Muscle of arm (tissue), 12 donors: ENCODE measurements around the gene ZNF527. TPM values are rescaled to one million over a fixed set of nuclear protein-coding genes. Genes with fewer than 3 reads are reported as not detected.

Experiments
- DNase-seq: peaks from one replicate; pipeline ENCODE4 v3.0.0-alpha.2; 2013
- polyA plus RNA-seq, 12 donors: library from polyadenylated mRNA; unstranded; fragments of 120-200 nt; gene quantifications; one replicate each; pipeline ENCODE4 v1.2.1, GENCODE V29; 2013; ENCODE audit not compliant: insufficient read length in 12 of 12

ZNF527 gene
- polyA plus RNA-seq, 12 donors, result 5.0 to 9.9 (median 7.0) TPM; not detected in 1

DNA sequence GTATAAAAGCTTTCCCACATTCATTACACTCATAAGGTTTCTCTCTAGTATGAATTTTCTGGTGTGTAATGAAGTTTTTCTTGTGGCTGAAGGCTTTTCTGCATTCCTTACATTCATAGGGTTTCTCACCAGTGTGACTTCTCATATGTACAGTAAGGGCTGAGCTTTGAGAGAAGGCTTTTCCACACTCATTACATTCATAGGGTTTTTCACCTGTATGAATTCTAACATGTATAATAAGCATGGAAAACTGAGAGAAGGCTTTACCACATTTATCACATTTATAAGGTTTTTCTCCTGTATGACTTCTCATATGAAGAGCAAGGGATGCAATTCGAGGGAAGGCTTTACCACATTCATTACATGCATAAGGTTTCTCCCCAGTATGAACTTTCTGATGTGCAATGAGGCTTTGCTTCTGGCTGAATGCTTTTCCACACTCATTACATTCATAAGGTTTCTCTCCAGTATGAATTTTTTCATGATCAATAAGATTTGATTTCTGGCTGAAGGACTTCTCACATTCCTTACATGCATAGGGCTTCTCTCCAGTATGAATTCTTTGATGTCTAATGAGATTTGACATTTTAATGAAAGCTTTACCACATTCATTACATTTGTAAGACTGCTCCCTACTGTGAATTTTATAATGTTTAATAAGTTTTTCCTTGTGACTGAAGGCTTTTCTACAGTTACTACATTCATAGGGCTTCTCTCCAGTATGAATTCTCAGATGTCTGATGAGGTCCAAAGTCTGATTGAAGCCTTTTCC, 42.6 kb downstream of the ZNF527 start:
- DNase-seq, result no peak

Other genes with a start within 250 kb of the ZNF527 start
- 10 to 100 TPM in 7 of 12 donors, 1 to 10 TPM in 4, not detected in 1; 6.7 to 20.3 (median 10.2) TPM for gene ZNF585A, start 198.4 kb upstream of the ZNF527 start, polyA plus RNA-seq
- 10 to 100 TPM in 6 of 12 donors, 1 to 10 TPM in 5, not detected in 1; 9.3 to 15.4 (median 10.6) TPM for gene ZNF585B, start 160.6 kb upstream of the ZNF527 start, polyA plus RNA-seq
- gene ZNF383, start 152.9 kb upstream of the ZNF527 start, polyA plus RNA-seq, result 10 to 100 TPM in 9 of 12 donors, 1 to 10 TPM in 2, not detected in 1; 7.5 to 14.1 (median 11.0) TPM
- gene ZNF569, start 96.3 kb downstream of the ZNF527 start, polyA plus RNA-seq, result 10 to 100 TPM in 4 of 12 donors, 1 to 10 TPM in 7, not detected in 1; 4.2 to 11.4 (median 9.7) TPM
- 1 to 10 TPM in 11 of 12 donors, not detected in 1; 5.5 to 9.0 (median 7.6) TPM for gene ZNF570, start 98.3 kb downstream of the ZNF527 start, polyA plus RNA-seq
- 10 to 100 TPM in 8 of 12 donors, 1 to 10 TPM in 4; 8.3 to 61.8 (median 13.1) TPM for gene ZNF793, start 135.8 kb downstream of the ZNF527 start, polyA plus RNA-seq
- 1 to 10 TPM in 11 of 12 donors, not detected in 1; 4.5 to 9.4 (median 7.0) TPM for gene ZNF571, start 223.7 kb downstream of the ZNF527 start, polyA plus RNA-seq
- gene ZNF540, start 223.8 kb downstream of the ZNF527 start, polyA plus RNA-seq, result 1 to 10 TPM in 10 of 12 donors, not detected in 2; 1.5 to 3.3 (median 2.7) TPM